ENCODE data around the gene HLCS. TPM values are rescaled to one million over a fixed set of nuclear protein-coding genes. Genes with fewer than 3 reads are reported as not detected.

Gene HLCS
- polyA plus RNA-seq, 4 donors, result 16.5 to 18.5 (median 17.6) TPM

DNA sequence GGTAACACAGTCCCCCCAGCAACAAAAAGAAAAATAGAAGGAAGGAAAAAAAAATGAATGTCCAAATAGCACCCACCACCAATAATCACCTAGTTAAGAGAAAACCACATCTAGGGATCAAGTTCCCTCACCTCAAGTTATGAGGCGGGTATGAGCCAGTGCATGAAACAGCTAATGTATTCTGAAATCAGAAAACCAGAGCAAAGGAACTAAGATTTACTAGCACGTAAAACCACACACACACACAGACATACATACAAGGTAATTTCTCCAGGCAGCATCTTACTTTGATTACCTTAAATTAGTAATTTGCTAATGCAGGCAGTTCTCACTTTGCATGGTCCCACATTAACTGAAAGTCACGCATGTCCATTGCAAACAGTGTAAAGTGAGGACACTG, 109.8 kb downstream of the HLCS start:
- no peak for DNase-seq (ENCODE audit: low read depth in 4 of 4, low spot score in 3 of 4)

- peak; percentile 28 to 42 (median 30) for DNase-seq (ENCODE audit: low read depth in 4 of 4, low spot score in 3 of 4)
These were observed 112.1 kb downstream of the HLCS start for GRCh38 chr21:36854391-36854790.

DNA sequence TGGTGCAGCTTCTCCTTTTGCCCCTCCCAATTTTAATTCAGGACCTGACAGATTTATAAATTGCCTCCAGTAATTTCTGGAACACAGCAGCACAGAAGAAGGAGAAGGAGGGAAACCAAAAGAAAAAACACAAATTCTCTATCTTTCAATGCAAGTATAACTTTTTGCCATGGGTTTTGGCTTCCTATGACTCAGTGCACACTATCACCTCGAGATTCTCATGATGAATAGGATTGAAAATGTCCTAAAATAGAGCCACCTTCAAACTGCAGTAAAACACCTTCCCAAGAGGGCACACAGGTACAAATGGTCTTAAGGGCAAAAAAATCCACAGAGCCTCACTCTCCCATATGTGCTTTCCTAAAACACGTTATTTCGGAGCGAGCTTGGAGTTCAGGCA, 113.6 kb downstream of the HLCS start:
- no peak for DNase-seq (ENCODE audit: low read depth in 4 of 4, low spot score in 3 of 4)

- DNase-seq (ENCODE audit: low read depth in 4 of 4, low spot score in 3 of 4), result no peak
These were observed 114.2 kb downstream of the HLCS start for GRCh38 chr21:36852293-36852692.

DNA sequence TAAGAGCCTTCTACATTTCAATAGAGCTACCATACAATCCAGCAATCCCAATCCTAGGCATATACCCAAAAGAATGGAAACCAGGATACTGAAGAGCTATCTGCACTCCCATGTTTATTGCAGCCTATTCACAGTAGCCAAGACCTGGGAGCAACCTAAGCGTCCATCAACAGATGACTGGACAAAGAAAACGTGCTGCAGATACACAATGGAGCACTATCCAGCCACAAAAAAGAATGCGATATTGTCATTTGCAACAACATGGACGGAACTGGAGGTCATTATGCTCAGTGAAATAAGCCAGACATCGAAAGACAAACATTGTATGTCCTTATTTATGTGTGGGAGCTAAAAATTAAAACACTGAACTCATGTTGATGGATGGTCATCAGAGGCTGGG, 115.3 kb downstream of the HLCS start:
- no peak for DNase-seq (ENCODE audit: low read depth in 4 of 4, low spot score in 3 of 4)

DNA sequence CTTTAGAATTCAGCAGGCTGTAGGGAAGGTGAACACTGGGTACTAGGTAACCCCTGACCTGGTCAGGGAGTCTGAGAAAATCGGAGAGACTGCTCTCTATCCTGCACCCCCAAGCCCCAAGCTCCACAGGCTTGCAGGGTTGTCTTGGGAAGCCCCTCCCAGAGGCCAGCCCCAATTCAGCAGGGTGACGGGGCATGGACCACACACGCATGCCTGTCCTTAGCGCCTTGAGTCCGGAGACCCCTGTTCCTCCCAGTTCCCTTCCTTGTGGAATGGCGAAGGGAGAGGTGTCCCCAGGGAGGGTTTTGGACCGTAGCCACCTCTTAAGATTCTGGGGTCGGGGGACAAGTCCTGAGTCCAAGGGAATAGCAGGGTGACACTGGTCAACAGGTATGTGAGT, 116.1 kb downstream of the HLCS start:
- DNase-seq (ENCODE audit: low read depth in 4 of 4, low spot score in 3 of 4), result no peak

GRCh38 chr21:36849461-36850105, 116.9 kb downstream of the HLCS start:
- no peak for DNase-seq (ENCODE audit: low read depth in 4 of 4, low spot score in 3 of 4)

- no peak for DNase-seq (ENCODE audit: low read depth in 4 of 4, low spot score in 3 of 4)
These were observed 117.7 kb downstream of the HLCS start for GRCh38 chr21:36848730-36849274.

GRCh38 chr21:36847189-36847588, 119.3 kb downstream of the HLCS start:
- DNase-seq (ENCODE audit: low read depth in 4 of 4, low spot score in 3 of 4), result no peak

- no peak for DNase-seq (ENCODE audit: low read depth in 4 of 4, low spot score in 3 of 4)
These were observed 119.8 kb downstream of the HLCS start for GRCh38 chr21:36846631-36847030.

DNA sequence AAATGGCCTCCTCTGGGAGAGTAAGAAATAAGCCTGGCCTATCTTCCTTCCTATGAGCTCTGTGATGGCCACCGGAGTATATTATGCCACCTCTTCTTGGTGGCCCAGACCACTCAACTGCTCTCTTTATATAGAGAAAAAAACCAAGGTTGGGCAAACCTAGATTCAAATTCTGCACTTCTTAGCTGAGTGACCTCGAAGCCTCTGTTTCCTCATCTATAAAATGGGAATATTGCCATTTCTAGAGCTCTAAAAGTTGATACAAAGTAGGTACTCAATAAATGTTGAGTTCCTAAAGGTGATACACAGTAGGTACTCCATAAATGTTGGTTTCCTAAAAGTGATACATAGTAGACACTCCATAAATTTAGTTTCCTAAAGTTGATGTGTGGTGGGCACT, 120.7 kb downstream of the HLCS start:
- DNase-seq (ENCODE audit: low read depth in 4 of 4, low spot score in 3 of 4), result no peak

DNA sequence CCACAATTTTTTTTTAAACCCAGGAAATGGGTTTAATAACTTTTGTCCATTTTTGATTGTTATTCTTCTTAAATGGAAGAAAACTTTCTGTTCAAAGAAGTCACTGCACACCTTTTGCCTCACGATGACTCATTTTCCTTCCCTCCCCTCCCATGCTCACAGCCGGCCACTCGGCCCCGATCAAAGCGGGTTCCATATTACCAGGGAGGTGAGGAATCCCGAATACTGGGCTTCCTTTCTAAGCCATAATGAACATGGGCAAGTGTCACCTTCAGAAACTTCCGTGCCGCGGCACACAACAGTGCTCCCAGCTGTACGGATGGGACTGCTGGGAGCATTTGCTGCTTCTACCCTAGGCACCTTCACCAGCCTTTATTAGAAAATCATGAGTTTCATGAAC, 121.4 kb downstream of the HLCS start:
- DNase-seq (ENCODE audit: low read depth in 4 of 4, low spot score in 3 of 4), result no peak

DNA sequence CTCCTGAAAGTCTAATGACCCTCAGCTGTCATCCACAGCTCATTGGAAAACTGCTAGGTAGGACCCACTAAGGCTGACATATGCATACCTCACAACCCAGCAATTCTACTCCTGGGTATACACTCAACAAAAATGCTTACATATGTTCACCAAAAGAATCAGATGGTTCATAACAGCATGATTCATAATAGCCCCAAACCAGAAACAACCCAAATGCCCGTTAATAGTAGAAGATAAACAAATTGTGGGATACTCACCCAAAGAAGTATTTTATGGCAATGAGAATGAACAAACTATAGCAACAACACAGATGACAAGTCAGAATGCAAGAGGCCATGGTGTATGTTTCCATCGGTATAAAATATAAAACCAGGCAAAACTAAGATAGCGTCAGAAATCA, 124.6 kb downstream of the HLCS start:
- no peak for DNase-seq (ENCODE audit: low read depth in 4 of 4, low spot score in 3 of 4)

DNA sequence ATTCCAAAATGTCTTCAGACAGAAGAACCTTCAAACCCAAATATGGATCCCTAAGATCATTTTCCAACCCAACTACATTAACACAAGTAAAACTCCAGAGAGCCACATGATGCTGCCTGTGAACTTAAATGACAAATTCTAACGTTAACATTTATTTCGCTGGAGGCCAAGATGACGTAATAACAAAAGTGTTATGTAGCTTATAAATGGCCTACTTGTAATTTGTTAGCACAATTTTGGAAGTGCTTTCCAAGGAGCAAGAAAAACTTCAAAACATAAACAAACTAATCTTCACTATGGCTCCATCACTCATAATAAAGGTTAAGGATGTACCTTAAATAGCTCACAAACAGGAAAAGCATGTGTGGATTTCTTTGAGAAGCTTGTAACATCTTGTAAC, 126.7 kb downstream of the HLCS start:
- no peak for DNase-seq (ENCODE audit: low read depth in 4 of 4, low spot score in 3 of 4)

DNA sequence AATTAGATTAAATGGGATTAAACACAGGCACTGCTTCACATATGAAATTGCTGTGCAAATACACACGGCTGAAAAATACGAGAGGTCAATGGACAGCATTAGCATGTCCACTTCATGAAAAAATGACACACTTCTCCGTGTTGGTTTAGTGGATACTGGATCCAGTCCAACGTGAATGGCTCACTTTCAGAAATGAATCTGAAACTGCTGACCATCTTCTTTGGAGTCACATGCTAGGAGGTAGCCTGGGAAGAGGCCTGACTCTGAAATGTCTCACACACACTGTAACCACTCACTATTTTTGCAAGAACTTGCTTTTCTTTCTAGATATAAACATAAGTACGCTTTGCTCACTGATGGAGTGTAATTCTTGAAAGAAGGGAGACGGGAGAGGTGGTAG, 127.3 kb downstream of the HLCS start:
- DNase-seq (ENCODE audit: low read depth in 4 of 4, low spot score in 3 of 4), result no peak

- DNase-seq (ENCODE audit: low read depth in 4 of 4, low spot score in 3 of 4), result no peak
These were observed 131.1 kb downstream of the HLCS start for GRCh38 chr21:36835383-36835795.

DNA sequence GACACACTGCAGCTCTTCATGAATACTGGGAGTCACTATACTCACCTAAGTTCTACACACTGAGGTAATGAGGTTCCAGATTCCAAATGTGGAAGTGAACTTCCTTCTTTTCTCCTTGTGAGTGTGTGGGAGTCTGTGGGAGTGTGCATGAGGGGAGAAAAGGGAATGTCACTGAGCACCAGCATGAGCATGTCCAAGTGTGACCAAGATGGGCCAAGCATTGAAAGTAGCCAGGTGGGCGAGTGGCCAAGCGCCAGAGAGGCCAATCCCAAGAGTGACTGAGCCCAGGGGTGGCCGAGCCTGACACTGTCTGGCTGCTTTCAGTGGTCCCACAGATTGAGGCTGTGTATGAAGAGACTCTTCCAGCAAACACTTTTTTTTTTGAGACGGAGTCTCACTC, 132.3 kb downstream of the HLCS start:
- DNase-seq (ENCODE audit: low read depth in 4 of 4, low spot score in 3 of 4), result no peak

DNA sequence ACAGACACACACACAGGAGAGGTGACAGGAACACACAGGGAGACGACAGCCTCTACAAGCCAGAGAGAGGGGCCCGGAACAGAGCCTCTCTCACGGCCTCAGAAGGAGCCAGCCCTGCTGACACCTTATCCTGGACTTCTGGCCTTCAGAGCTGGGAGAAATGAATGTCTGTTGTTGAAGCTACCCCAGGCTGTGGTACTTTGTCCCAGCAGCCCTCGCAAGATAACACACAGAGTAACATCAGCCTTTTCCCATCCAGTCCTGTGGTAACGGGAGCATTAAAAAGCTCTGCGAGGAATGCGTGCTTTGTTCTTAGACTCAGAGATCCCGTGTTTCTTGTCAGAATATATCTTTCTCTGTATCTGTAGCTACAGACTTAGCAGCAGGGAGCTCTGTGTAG, 136.4 kb downstream of the HLCS start:
- DNase-seq (ENCODE audit: low read depth in 4 of 4, low spot score in 3 of 4), result no peak

DNA sequence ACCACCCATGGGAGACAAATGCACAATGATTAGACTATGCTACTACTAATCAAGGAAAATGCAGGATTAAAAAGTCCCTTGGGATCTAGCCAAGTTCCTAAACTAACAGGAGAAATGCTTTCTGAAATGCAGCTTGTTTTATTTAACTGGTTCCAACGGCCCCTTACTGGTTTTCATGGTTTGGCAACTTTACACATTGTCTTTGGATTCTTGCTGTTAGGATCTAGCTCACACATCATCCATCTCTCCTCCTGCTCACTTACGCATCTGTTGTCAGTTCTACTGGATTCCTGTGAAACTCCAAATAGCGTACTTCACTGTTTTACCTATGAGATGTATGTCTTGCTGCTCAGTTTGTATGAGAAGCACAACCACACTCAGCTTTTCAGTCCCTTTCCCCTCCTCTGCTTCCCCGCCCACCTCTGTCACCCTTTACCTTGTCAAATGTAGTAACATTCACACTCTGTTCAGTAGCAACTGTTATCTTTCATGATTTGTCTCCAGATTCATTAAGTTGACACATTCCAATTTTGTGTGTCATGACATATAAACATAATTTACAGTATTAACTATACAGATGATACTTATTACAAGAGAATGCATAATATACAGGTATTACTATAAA, 137.5 kb downstream of the HLCS start:
- DNase-seq (ENCODE audit: low read depth in 4 of 4, low spot score in 3 of 4), result no peak

GRCh38 chr21:36828208-36828607, 138.3 kb downstream of the HLCS start:
- DNase-seq (ENCODE audit: low read depth in 4 of 4, low spot score in 3 of 4), result no peak

DNA sequence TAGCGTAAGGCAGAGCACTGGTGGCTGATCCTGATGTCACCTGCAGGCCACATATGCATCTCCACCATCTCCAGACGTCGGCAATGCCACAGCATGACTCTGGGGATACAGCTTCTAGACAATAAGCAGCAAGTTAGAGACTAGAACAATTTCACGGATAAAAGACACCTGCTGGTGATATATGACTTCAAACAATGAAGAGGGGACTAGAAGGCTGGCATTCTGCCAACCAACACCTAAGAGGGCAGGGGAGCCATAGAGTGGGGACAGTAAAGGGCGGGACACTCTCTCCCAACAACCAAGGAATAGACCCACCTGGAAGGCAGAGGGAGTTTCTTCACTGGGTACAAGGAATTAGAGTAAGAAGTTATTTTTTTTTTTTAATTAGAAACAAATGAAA, 140.8 kb downstream of the HLCS start:
- DNase-seq (ENCODE audit: low read depth in 4 of 4, low spot score in 3 of 4), result no peak

DNA sequence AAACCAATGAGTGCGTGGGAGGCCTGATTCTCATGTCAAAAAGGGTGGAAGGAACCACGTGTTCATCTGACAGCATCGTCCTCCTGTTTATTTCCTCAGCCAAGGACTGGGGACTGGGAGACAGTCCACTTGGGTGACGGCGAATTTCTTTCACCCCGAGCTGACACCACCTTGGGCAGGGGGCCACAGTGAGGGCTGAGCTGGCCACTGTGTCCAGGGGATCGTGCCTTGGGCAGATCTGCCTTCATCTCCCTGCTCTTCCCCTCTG, 145.5 kb downstream of the HLCS start:
- no peak for DNase-seq (ENCODE audit: low read depth in 4 of 4, low spot score in 3 of 4)

Data from right renal pelvis (tissue), 4 donors.